Stimulated activated memory B cell treated with anti-CD40 and anti-IgM and Interleukin-4, amounts not matched to agents 10 μg/mL and 1 μg/mL and 100 μg/mL, for 72 hours (primary cell): ENCODE measurements around the gene SNCAIP.

ENCODE experiments used
- ATAC-seq: fragments of 150-1000 bp; cut with Tn5 transposase; 2 replicates; pipeline ENCODE4 v1.10.0; 2021
- H3K27ac Mint-ChIP-seq: one replicate; pipeline ENCODE4 v1.8.0; 2022; ENCODE audit warnings: mild to moderate bottlenecking, mixed read lengths
- H3K27me3 Mint-ChIP-seq: one replicate; pipeline ENCODE4 v1.8.0; 2022; ENCODE audit warnings: mixed read lengths
- H3K36me3 Mint-ChIP-seq: one replicate; pipeline ENCODE4 v1.8.0; 2022; ENCODE audit warnings: mixed read lengths
- H3K4me1 Mint-ChIP-seq: one replicate; pipeline ENCODE4 v1.8.0; 2022; ENCODE audit warnings: mixed read lengths
- H3K4me3 Mint-ChIP-seq: one replicate; pipeline ENCODE4 v1.8.0; 2022; ENCODE audit warnings: mild to moderate bottlenecking, moderate library complexity, mixed read lengths
- H3K9me3 Mint-ChIP-seq: one replicate; pipeline ENCODE4 v1.8.0; 2022; ENCODE audit warnings: mixed read lengths

The SNCAIP gene

GRCh38 chr5:122434205-122434970 is 122.4 kb downstream of the SNCAIP start:
- H3K27me3 Mint-ChIP-seq, result peaks cover 14% of the 10 kb centered on the region
- no peaks in the 10 kb centered on the region for H3K9me3 Mint-ChIP-seq
- no peak overlapping the region for H3K4me3 Mint-ChIP-seq
- no peak overlapping the region for H3K27ac Mint-ChIP-seq
- no peak for ATAC-seq
- H3K36me3 Mint-ChIP-seq, result no peaks in the 10 kb centered on the region
- H3K4me1 Mint-ChIP-seq, result no peaks in the 10 kb centered on the region

DNA sequence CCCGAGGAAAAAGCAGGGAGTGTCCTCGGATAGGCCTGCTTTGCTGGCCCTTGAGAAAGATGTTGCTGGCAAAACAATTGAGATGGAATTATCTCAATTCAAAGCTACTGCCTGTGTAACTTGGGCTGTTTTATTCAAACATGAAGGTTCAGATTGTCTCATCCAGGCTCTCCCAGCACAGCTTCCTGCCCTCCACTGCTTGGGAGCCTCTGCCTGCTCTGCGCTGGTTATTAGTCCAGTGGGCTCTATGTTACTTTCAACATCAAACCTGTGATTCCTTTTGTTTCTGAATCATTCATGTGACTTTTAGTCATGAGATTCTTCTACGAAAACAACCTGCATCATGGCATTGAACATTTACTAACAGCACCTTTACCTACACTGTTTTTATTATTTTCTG is 123.2 kb downstream of the SNCAIP start:
- H3K4me1 Mint-ChIP-seq, result no peaks in the 10 kb centered on the region
- no peak overlapping the region for H3K27ac Mint-ChIP-seq
- H3K4me3 Mint-ChIP-seq, result no peak overlapping the region
- ATAC-seq, result no peak
- no peaks in the 10 kb centered on the region for H3K36me3 Mint-ChIP-seq
- H3K9me3 Mint-ChIP-seq, result no peaks in the 10 kb centered on the region
- peaks cover 14% of the 10 kb centered on the region for H3K27me3 Mint-ChIP-seq

DNA sequence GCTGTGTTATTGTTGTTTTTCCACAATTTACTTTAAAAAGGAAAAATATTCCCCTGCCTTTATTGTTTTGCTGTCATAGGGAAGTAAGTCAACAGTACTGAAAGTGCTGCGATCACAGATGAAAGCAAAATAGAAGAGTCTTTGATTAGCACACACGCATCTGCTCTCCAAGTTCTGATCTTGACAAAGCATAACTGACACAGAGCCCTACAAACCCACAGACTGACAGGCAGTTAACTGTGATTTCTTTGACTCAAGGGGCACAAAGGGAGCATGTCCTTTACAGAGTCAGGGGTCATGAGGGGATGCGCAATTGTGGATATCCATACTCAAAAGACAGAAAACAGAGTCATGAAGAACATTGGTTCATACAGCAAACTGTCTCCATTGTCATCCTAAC is 123.7 kb downstream of the SNCAIP start:
- no peak overlapping the region for H3K27ac Mint-ChIP-seq
- no peak for ATAC-seq
- H3K36me3 Mint-ChIP-seq, result no peaks in the 10 kb centered on the region
- H3K27me3 Mint-ChIP-seq, result peaks cover 16% of the 10 kb centered on the region
- H3K4me1 Mint-ChIP-seq, result no peaks in the 10 kb centered on the region
- H3K9me3 Mint-ChIP-seq, result no peaks in the 10 kb centered on the region
- H3K4me3 Mint-ChIP-seq, result no peak overlapping the region

- no peak overlapping the region for H3K4me3 Mint-ChIP-seq
- no peak overlapping the region for H3K27ac Mint-ChIP-seq
- ATAC-seq, result no peak
- H3K27me3 Mint-ChIP-seq, result peaks cover 25% of the 10 kb centered on the region
- H3K36me3 Mint-ChIP-seq, result no peaks in the 10 kb centered on the region
- H3K4me1 Mint-ChIP-seq, result no peaks in the 10 kb centered on the region
- no peaks in the 10 kb centered on the region for H3K9me3 Mint-ChIP-seq
Measured at GRCh38 chr5:122436615-122437014, 124.6 kb downstream of the SNCAIP start.

GRCh38 chr5:122439645-122440044 is 127.6 kb downstream of the SNCAIP start:
- Mint-ChIP-seq H3K27me3 (peaks cover 55% of the 10 kb centered on the region), H3K27ac (no peak overlapping the region), H3K9me3 (no peaks in the 10 kb centered on the region), H3K36me3 (no peaks in the 10 kb centered on the region), H3K4me1 (no peaks in the 10 kb centered on the region), H3K4me3 (no peak overlapping the region)
- no peak for ATAC-seq

DNA sequence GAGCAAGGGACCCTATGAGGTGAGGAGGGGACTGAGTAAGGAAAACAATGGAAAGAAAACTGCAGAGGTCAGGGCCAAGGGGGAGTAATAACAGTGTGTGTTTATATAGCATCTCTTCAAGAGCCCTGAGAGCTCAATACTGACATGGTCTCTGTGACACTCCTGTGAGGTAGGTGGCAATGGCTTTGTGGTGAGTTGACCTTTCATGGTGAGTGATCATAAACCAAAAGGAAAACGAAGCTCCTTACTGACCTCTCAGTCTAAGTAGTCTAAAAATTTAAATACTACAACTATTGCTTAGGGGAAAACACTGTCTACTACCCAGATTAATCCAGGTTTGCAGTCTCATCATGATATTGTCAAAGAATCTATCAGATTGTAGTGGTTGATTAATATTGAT is 130.9 kb downstream of the SNCAIP start:
- ATAC-seq, result peak; percentile 79
- Mint-ChIP-seq H3K36me3 (no peaks in the 10 kb centered on the region), H3K4me1 (no peaks in the 10 kb centered on the region), H3K27ac (no peak overlapping the region), H3K9me3 (no peaks in the 10 kb centered on the region), H3K4me3 (no peak overlapping the region), H3K27me3 (peaks cover 58% of the 10 kb centered on the region)

- H3K27me3 Mint-ChIP-seq, result peaks cover 45% of the 10 kb centered on the region
- H3K4me3 Mint-ChIP-seq, result no peak overlapping the region
- H3K36me3 Mint-ChIP-seq, result no peaks in the 10 kb centered on the region
- ATAC-seq, result peak; percentile 9
- H3K9me3 Mint-ChIP-seq, result no peaks in the 10 kb centered on the region
- no peak overlapping the region for H3K27ac Mint-ChIP-seq
- no peaks in the 10 kb centered on the region for H3K4me1 Mint-ChIP-seq
Measured at GRCh38 chr5:122444411-122444810, 132.4 kb downstream of the SNCAIP start.

- no peaks in the 10 kb centered on the region for H3K36me3 Mint-ChIP-seq
- no peaks in the 10 kb centered on the region for H3K9me3 Mint-ChIP-seq
- H3K4me1 Mint-ChIP-seq, result no peaks in the 10 kb centered on the region
- H3K27ac Mint-ChIP-seq, result no peak overlapping the region
- ATAC-seq, result no peak
- H3K4me3 Mint-ChIP-seq, result no peak overlapping the region
- H3K27me3 Mint-ChIP-seq, result peaks cover 43% of the 10 kb centered on the region
Measured at GRCh38 chr5:122445070-122445469, 133.0 kb downstream of the SNCAIP start.

GRCh38 chr5:122447072-122447471 is 135.0 kb downstream of the SNCAIP start:
- no peak overlapping the region for H3K4me3 Mint-ChIP-seq

GRCh38 chr5:122447879-122448278 is 135.8 kb downstream of the SNCAIP start:
- H3K9me3 Mint-ChIP-seq, result no peaks in the 10 kb centered on the region
- no peak for ATAC-seq
- H3K4me3 Mint-ChIP-seq, result no peak overlapping the region
- peaks cover 28% of the 10 kb centered on the region for H3K27me3 Mint-ChIP-seq
- no peak overlapping the region for H3K27ac Mint-ChIP-seq
- no peaks in the 10 kb centered on the region for H3K36me3 Mint-ChIP-seq
- no peaks in the 10 kb centered on the region for H3K4me1 Mint-ChIP-seq

More at GRCh38 chr5:122447072-122447471, 135.0 kb downstream of the SNCAIP start:
- Mint-ChIP-seq H3K27me3 (peaks cover 36% of the 10 kb centered on the region), H3K4me1 (no peaks in the 10 kb centered on the region), H3K27ac (no peak overlapping the region), H3K9me3 (no peaks in the 10 kb centered on the region), H3K36me3 (no peaks in the 10 kb centered on the region)
- ATAC-seq, result no peak

DNA sequence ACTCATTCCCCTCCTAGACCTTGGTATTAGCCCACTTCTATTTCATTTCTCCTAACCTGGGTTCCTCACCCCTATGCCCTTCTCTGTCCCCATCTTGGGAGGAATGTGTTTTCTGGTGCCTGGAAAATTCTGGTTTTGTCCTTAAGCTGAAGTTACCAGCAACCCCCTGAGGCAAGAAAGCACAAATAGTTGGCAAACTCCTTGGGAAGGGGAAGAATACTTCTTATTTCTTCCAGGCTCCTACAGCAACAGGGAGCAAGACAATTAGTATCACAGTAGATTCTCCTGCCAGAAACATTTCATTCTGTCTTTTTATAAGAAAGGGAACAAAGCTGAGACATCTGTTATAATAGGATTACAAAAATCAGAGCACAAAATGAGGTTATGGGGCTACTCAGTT is 142.5 kb downstream of the SNCAIP start:
- no peak overlapping the region for H3K27ac Mint-ChIP-seq
- H3K27me3 Mint-ChIP-seq, result peaks cover 22% of the 10 kb centered on the region
- ATAC-seq, result no peak
- H3K4me1 Mint-ChIP-seq, result no peaks in the 10 kb centered on the region
- no peaks in the 10 kb centered on the region for H3K36me3 Mint-ChIP-seq
- H3K4me3 Mint-ChIP-seq, result no peak overlapping the region
- no peaks in the 10 kb centered on the region for H3K9me3 Mint-ChIP-seq

- no peaks in the 10 kb centered on the region for H3K36me3 Mint-ChIP-seq
- H3K27ac Mint-ChIP-seq, result no peak overlapping the region
- ATAC-seq, result no peak
Measured at GRCh38 chr5:122455939-122456338, 143.9 kb downstream of the SNCAIP start.

DNA sequence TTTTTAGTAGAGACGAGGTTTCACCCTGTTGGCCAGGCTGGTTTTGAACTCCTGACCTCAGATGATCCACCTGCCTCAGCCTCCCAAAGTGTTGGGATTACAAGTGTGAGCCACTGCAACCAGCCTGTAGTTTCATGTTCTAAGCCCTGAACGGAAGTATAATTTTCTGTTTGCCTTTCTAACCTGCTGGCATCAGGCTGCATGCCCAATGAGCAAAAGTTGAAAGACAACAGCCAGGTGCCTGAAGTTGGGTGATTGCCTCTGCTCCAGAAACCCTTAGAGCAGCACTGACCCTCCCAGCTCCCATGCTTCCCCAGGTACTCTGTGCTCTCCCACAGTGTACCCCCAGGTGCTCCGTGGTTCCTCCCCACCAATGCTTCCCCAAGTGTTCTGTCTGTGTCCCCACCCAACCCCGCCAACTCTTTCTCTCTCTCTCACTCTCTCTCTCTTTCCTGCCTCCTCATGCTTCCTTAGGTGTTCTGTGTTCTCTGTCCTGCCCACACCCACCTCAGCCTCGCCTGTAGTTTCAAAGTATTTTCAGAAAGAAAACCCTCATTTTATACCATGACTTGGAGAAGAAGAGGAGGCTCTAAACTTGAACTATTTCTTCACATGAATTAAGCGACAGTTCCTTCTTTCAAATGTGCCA is 145.3 kb downstream of the SNCAIP start:
- Mint-ChIP-seq H3K27ac (no peak overlapping the region), H3K9me3 (no peaks in the 10 kb centered on the region), H3K4me1 (no peaks in the 10 kb centered on the region), H3K36me3 (no peaks in the 10 kb centered on the region), H3K4me3 (no peak overlapping the region), H3K27me3 (peaks cover 25% of the 10 kb centered on the region)
- ATAC-seq, result no peak

More at GRCh38 chr5:122455939-122456338, 143.9 kb downstream of the SNCAIP start:
- no peak overlapping the region for H3K4me3 Mint-ChIP-seq
- H3K4me1 Mint-ChIP-seq, result no peaks in the 10 kb centered on the region
- peaks cover 24% of the 10 kb centered on the region for H3K27me3 Mint-ChIP-seq
- no peaks in the 10 kb centered on the region for H3K9me3 Mint-ChIP-seq

GRCh38 chr5:122458278-122458872 is 146.3 kb downstream of the SNCAIP start:
- Mint-ChIP-seq H3K4me3 (no peak overlapping the region), H3K4me1 (no peaks in the 10 kb centered on the region), H3K36me3 (no peaks in the 10 kb centered on the region), H3K27me3 (peaks cover 25% of the 10 kb centered on the region), H3K9me3 (no peaks in the 10 kb centered on the region), H3K27ac (no peak overlapping the region)
- ATAC-seq, result no peak

GRCh38 chr5:122462486-122462885 is 150.4 kb downstream of the SNCAIP start:
- no peak overlapping the region for H3K4me3 Mint-ChIP-seq
- ATAC-seq, result no peak
- no peaks in the 10 kb centered on the region for H3K36me3 Mint-ChIP-seq
- no peak overlapping the region for H3K27ac Mint-ChIP-seq
- H3K4me1 Mint-ChIP-seq, result no peaks in the 10 kb centered on the region
- H3K9me3 Mint-ChIP-seq, result no peaks in the 10 kb centered on the region
- H3K27me3 Mint-ChIP-seq, result peaks cover 25% of the 10 kb centered on the region

GRCh38 chr5:122463221-122463620 is 151.2 kb downstream of the SNCAIP start:
- Mint-ChIP-seq H3K4me3 (no peak overlapping the region), H3K36me3 (no peaks in the 10 kb centered on the region), H3K27me3 (peaks cover 23% of the 10 kb centered on the region), H3K9me3 (no peaks in the 10 kb centered on the region), H3K4me1 (no peaks in the 10 kb centered on the region), H3K27ac (no peak overlapping the region)
- no peak for ATAC-seq
